IPS-18c (cell line): ENCODE results near the gene GPSM3.
A peak's percentile ranks its signal among the peaks of the same experiment; 100 is the strongest.

ENCODE experiments used
- H3K4me3 ChIP-seq: 2 replicates; pipeline ENCODE4 v1.7.0; 2013; ENCODE audit warnings: low read depth, mild to moderate bottlenecking, low read length, moderate library complexity; ENCODE audit not compliant: insufficient read depth
- H3K9me3 ChIP-seq: one replicate; pipeline ENCODE4 v1.6.1; 2013; ENCODE audit warnings: mild to moderate bottlenecking, low read length, moderate library complexity; ENCODE audit not compliant: control insufficient read depth, insufficient read depth

The GPSM3 gene

GRCh38 chr6:32167761-32168262 is 24.6 kb downstream of the GPSM3 start:
- no peak overlapping the region for H3K4me3 ChIP-seq
- H3K9me3 ChIP-seq, result no peaks in the 10 kb centered on the region

- Histone ChIP-seq H3K9me3 (no peaks in the 10 kb centered on the region), H3K4me3 (no peak overlapping the region)
These were observed 25.2 kb downstream of the GPSM3 start for GRCh38 chr6:32167154-32167760.

- H3K9me3 ChIP-seq, result no peaks in the 10 kb centered on the region
- no peak overlapping the region for H3K4me3 ChIP-seq
These were observed 25.9 kb downstream of the GPSM3 start for GRCh38 chr6:32166411-32167061.

- H3K9me3 ChIP-seq, result no peaks in the 10 kb centered on the region
- H3K4me3 ChIP-seq, result no peak within 1 kb of the TSS
These were observed 28.1 kb downstream of the GPSM3 start, which contains the start of gene EGFL8 for GRCh38 chr6:32164295-32164694. Gene EGFL8, plus strand, starts transcription at chr6:32164595. Its CDS starts 1,571 bp downstream, at chr6:32166166.

- Histone ChIP-seq H3K4me3 (no peak overlapping the region), H3K9me3 (no peaks in the 10 kb centered on the region)
These were observed 28.7 kb downstream of the GPSM3 start for GRCh38 chr6:32163559-32164258.

GRCh38 chr6:32158052-32158451 is 34.4 kb downstream of the GPSM3 start:
- Histone ChIP-seq H3K9me3 (no peaks in the 10 kb centered on the region), H3K4me3 (no peak overlapping the region)

GRCh38 chr6:32156891-32157290 is 35.6 kb downstream of the GPSM3 start:
- Histone ChIP-seq H3K9me3 (no peaks in the 10 kb centered on the region), H3K4me3 (no peak overlapping the region)

- Histone ChIP-seq H3K9me3 (no peaks in the 10 kb centered on the region), H3K4me3 (peak overlapping the region; percentile 67)
These were observed 37.8 kb downstream of the GPSM3 start for GRCh38 chr6:32154514-32155161.

GRCh38 chr6:32153564-32154513 is 38.6 kb downstream of the GPSM3 start, which contains the start of gene PPT2:
Gene PPT2, plus strand, starts transcription at chr6:32154141. Its CDS starts 454 bp downstream, at chr6:32154595.
- H3K9me3 ChIP-seq, result no peaks in the 10 kb centered on the region
- H3K4me3 ChIP-seq, result peak within 1 kb of the TSS; percentile 67

GRCh38 chr6:32152769-32153563 is 39.5 kb downstream of the GPSM3 start:
- H3K4me3 ChIP-seq, result peak overlapping the region; percentile 67

GRCh38 chr6:32151863-32152768 is 40.3 kb downstream of the GPSM3 start, which contains the start of gene PRRT1:
Gene PRRT1, minus strand, starts transcription at chr6:32151939. Its CDS starts 112 bp downstream, at chr6:32151827.
- Histone ChIP-seq H3K9me3 (no peaks in the 10 kb centered on the region), H3K4me3 (peak within 1 kb of the TSS; percentile 67)

More at GRCh38 chr6:32152769-32153563, 39.5 kb downstream of the GPSM3 start:
- no peaks in the 10 kb centered on the region for H3K9me3 ChIP-seq

GRCh38 chr6:32151181-32151862 is 41.1 kb downstream of the GPSM3 start:
- H3K9me3 ChIP-seq, result no peaks in the 10 kb centered on the region
- H3K4me3 ChIP-seq, result no peak overlapping the region

GRCh38 chr6:32149932-32150870 is 42.2 kb downstream of the GPSM3 start:
- Histone ChIP-seq H3K9me3 (no peaks in the 10 kb centered on the region), H3K4me3 (peak overlapping the region; percentile 34)
